Testis (tissue), 2 donors: ENCODE results near the gene ARHGAP27.

Experiments
- CTCF ChIP-seq, 3 experiments: fragments of 450-650 bp in 2 of 3; fragments of 200-600 bp in 1 of 3; sonication (generic) in 1 of 3; IDR thresholded peaks; one replicate each; pipeline ENCODE4 v1.5.1; 2016 to 2019; ENCODE audit warnings: antibody characterized with exemption in 3 of 3, mild to moderate bottlenecking in 2 of 3, moderate library complexity in 1 of 3
- POLR2A ChIP-seq: fragments of 450-650 bp; IDR thresholded peaks from one replicate; pipeline ENCODE4 v1.6.1; 2017; ENCODE audit warnings: antibody characterized with exemption, mild to moderate bottlenecking, moderate library complexity

- TF ChIP-seq CTCF (IDR thresholded peaks at IDR 0.05) (no peak), POLR2A (no peak)
Measured at GRCh38 chr17:45451131-45451530, 18.5 kb upstream of the ARHGAP27 start.
